ENCODE results near the gene MGLL. TPM values are rescaled to one million over a fixed set of nuclear protein-coding genes. Genes with fewer than 3 reads are reported as not detected.

Gene MGLL
- total and polyA plus RNA-seq, 2 donors (not counting 1 experiment from before 2014, with no cell fraction given): 1.7 to 6.9 TPM

DNA sequence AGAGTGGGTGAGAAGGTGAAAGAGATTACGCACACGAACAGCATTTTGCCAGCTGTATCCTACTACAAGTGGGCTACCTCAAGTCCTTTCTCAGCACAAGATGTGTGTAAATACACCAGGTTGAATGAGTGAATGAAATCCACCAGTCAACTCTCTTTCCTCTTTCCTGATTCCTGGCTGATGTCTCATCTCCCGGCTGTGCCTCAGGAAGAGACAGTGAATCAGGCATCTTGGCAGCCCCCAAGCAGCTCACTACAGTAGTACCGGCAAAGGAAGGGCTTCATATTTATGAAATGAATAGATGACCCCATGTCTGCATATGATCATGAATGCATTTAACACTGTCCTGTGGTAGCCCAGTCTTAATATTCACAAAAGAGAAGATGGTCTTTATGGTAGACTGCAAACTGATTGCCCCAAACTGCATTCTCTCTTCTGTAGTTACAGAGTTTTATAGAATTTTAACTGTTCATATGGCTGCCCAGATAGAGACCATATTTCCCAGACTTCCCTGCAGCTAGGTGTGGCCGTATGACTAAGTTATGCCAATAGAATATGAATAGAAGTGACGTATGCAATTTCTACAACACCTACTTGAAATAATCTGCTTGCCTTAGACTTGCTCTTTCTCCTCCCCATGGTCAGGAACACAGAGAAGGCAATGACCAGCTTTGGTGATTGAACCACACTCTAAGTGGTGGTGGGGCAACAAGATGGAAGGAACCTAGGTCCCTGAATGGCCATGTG is 22.7 kb downstream of the MGLL start:
- DNase-seq (no peak), ATAC-seq (ENCODE audit: low read depth) (no peak)
- Histone ChIP-seq H3K27ac (ENCODE audit: low read length in 2 of 2) (no peak overlapping the region), H3K36me3 (replicated peaks in 1 of 2; ENCODE audit: control extremely low read depth in 1 of 2, control insufficient read depth in 1 of 2, extremely low read depth in 1 of 2, insufficient read depth in 2 of 2, low read length in 1 of 2) (no peaks in the 10 kb centered on the region), H3K27me3 (replicated peaks in 1 of 4; ENCODE audit: control extremely low read depth in 1 of 4, control insufficient read depth in 3 of 4, insufficient read depth in 4 of 4, low read length in 3 of 4) (no peaks in the 10 kb centered on the region), H3K4me2 (replicated peaks; ENCODE audit: low read depth, low read length, poor library complexity, severe bottlenecking) (no peak overlapping the region), H3K4me3 (ENCODE audit: control extremely low read depth in 1 of 5, extremely low read depth in 1 of 5, insufficient read depth in 1 of 5, low read depth in 2 of 5, low read length in 4 of 5) (no peak overlapping the region), H3K9ac (ENCODE audit: low read length) (no peak overlapping the region), H4K20me1 (ENCODE audit: control insufficient read depth, insufficient read depth, low read length, poor library complexity, severe bottlenecking) (no peaks in the 10 kb centered on the region), H3K4me1 (ENCODE audit: control insufficient read depth in 2 of 2, insufficient read depth in 2 of 2, low read length in 2 of 2) (peaks cover 0 to 9% of the 10 kb centered on the region in 2 donors), H2AFZ (ENCODE audit: insufficient read depth, low read depth, low read length, poor library complexity, severe bottlenecking) (no peak overlapping the region), H3K9me3 (ENCODE audit: control extremely low read depth in 1 of 3, control insufficient read depth in 2 of 3, insufficient read depth in 1 of 3, low read length in 2 of 3) (no peaks in the 10 kb centered on the region), H3K79me2 (ENCODE audit: control insufficient read depth, insufficient read depth, low read length) (no peaks in the 10 kb centered on the region)
- ChIA-PET CTCF (no interaction called here), POLR2A (no interaction called here)
- peaks cover 3% of the 10 kb centered on the region for H3K9me3 Mint-ChIP-seq (ENCODE audit: insufficient read depth)
- no peak for TF ChIP-seq EZH2 (IDR thresholded peaks at IDR 0.05; ENCODE audit: borderline replicate concordance, insufficient read depth, low read depth, low read length, poor library complexity, severe bottlenecking)
- TF ChIP-seq CTCF (IDR thresholded peaks at IDR 0.05): no peak
- intact Hi-C loops (cut with micrococcal nuclease): no loop called here
- peaks cover 6% of the 10 kb centered on the region for H3K4me1 Mint-ChIP-seq
- WGBS (ENCODE audit: insufficient coverage): 90% methylated on average over 2 of the region's 6 CpGs
- no peaks in the 10 kb centered on the region for H3K27me3 Mint-ChIP-seq
- H3K27ac Mint-ChIP-seq: no peak overlapping the region
- no peak overlapping the region for H3K4me3 Mint-ChIP-seq

DNA sequence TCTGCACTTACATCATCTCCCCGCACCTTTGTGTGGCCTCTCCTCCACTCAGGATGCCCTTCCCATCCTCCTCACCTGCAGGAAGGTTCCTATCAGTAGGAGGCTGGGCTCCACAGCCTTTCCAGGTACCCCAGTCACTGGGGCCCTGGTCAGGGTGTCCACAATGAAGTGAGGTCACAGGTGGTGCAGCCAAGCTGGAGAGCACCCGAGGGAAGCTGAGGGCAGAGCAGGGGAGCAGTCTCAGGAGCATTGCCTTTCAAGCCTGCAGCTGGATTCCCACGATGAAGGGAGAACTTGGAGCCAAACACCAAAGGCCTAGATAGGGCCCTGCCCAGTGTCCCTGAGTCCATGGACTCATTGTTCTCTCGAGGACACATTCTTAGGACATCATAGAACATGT is 23.6 kb downstream of the MGLL start:
- no peak for DNase-seq
- no peaks in the 10 kb centered on the region for H3K79me2 ChIP-seq (ENCODE audit: control insufficient read depth, insufficient read depth, low read length)
- H3K4me1 ChIP-seq (ENCODE audit: control insufficient read depth in 2 of 2, insufficient read depth in 2 of 2, low read length in 2 of 2): peaks cover 0 to 9% of the 10 kb centered on the region in 2 donors
- H3K9ac ChIP-seq (ENCODE audit: low read length): no peak overlapping the region
- ChIA-PET CTCF (no interaction called here), POLR2A (no interaction called here)
- no peaks in the 10 kb centered on the region for H3K27me3 ChIP-seq (replicated peaks in 1 of 4; ENCODE audit: control extremely low read depth in 1 of 4, control insufficient read depth in 3 of 4, insufficient read depth in 4 of 4, low read length in 3 of 4)
- 89% methylated on average over 4 of the region's 4 CpGs for WGBS (ENCODE audit: insufficient coverage)
- TF ChIP-seq CTCF (IDR thresholded peaks at IDR 0.05) (no peak), EZH2 (IDR thresholded peaks at IDR 0.05; ENCODE audit: borderline replicate concordance, insufficient read depth, low read depth, low read length, poor library complexity, severe bottlenecking) (no peak)
- H4K20me1 ChIP-seq (ENCODE audit: control insufficient read depth, insufficient read depth, low read length, poor library complexity, severe bottlenecking): no peaks in the 10 kb centered on the region
- no peaks in the 10 kb centered on the region for H3K9me3 ChIP-seq (ENCODE audit: control extremely low read depth in 1 of 3, control insufficient read depth in 2 of 3, insufficient read depth in 1 of 3, low read length in 2 of 3)
- H3K27ac Mint-ChIP-seq: no peak overlapping the region
- intact Hi-C loops (cut with micrococcal nuclease): no loop called here
- no peaks in the 10 kb centered on the region for H3K36me3 ChIP-seq (replicated peaks in 1 of 2; ENCODE audit: control extremely low read depth in 1 of 2, control insufficient read depth in 1 of 2, extremely low read depth in 1 of 2, insufficient read depth in 2 of 2, low read length in 1 of 2)
- peaks cover 3% of the 10 kb centered on the region for H3K9me3 Mint-ChIP-seq (ENCODE audit: insufficient read depth)
- ATAC-seq (ENCODE audit: low read depth): no peak
- no peak overlapping the region for H3K4me3 Mint-ChIP-seq
- H3K4me3 ChIP-seq (ENCODE audit: control extremely low read depth in 1 of 5, extremely low read depth in 1 of 5, insufficient read depth in 1 of 5, low read depth in 2 of 5, low read length in 4 of 5): no peak overlapping the region
- H3K4me1 Mint-ChIP-seq: peaks cover 6% of the 10 kb centered on the region
- no peak overlapping the region for H3K27ac ChIP-seq (ENCODE audit: low read length in 2 of 2)
- H3K4me2 ChIP-seq (replicated peaks; ENCODE audit: low read depth, low read length, poor library complexity, severe bottlenecking): no peak overlapping the region
- H2AFZ ChIP-seq (ENCODE audit: insufficient read depth, low read depth, low read length, poor library complexity, severe bottlenecking): no peak overlapping the region
- H3K27me3 Mint-ChIP-seq: no peaks in the 10 kb centered on the region
